ENCODE results near the gene TNFRSF12A.
"Not testable (repeated sequence)": the region's sequence is repeated elsewhere in the genome, so short reads cannot be mapped to it uniquely, and the experiment has no call there.

Gene TNFRSF12A

GRCh38 chr16:3047387-3047720 is 27.2 kb downstream of the TNFRSF12A start:
- no peak for DNase-seq (ENCODE audit: low read depth)
- no peak overlapping the region for H3K4me3 ChIP-seq (ENCODE audit: low read length)

GRCh38 chr16:3049921-3050481 is 29.8 kb downstream of the TNFRSF12A start:
- no peak overlapping the region for H3K4me3 ChIP-seq (ENCODE audit: low read length)
- H3K27me3 ChIP-seq (replicated peaks; ENCODE audit: control insufficient read depth, insufficient read depth, low read length) = peaks cover 51% of the 10 kb centered on the region
- H3K4me1 ChIP-seq (ENCODE audit: control insufficient read depth, insufficient read depth, low read length) = peaks cover 2% of the 10 kb centered on the region
- H3K36me3 ChIP-seq (ENCODE audit: control insufficient read depth, insufficient read depth, low read length, severe bottlenecking) = no peaks in the 10 kb centered on the region
- no peaks in the 10 kb centered on the region for H3K9me3 ChIP-seq (ENCODE audit: control insufficient read depth, low read length)
- no peak for DNase-seq (ENCODE audit: low read depth)
- no peak overlapping the region for H3K9ac ChIP-seq (ENCODE audit: low read length)

More at GRCh38 chr16:3047387-3047720, 27.2 kb downstream of the TNFRSF12A start:
- H3K4me1 ChIP-seq (ENCODE audit: control insufficient read depth, insufficient read depth, low read length) = peaks cover 2% of the 10 kb centered on the region
- H3K36me3 ChIP-seq (ENCODE audit: control insufficient read depth, insufficient read depth, low read length, severe bottlenecking) = no peaks in the 10 kb centered on the region
- H3K9ac ChIP-seq (ENCODE audit: low read length) = no peak overlapping the region
- peaks cover 63% of the 10 kb centered on the region for H3K27me3 ChIP-seq (replicated peaks; ENCODE audit: control insufficient read depth, insufficient read depth, low read length)
- no peaks in the 10 kb centered on the region for H3K9me3 ChIP-seq (ENCODE audit: control insufficient read depth, low read length)

- DNase-seq (ENCODE audit: low read depth) = no peak
- Histone ChIP-seq H3K9ac (ENCODE audit: low read length) (no peak overlapping the region), H3K4me1 (ENCODE audit: control insufficient read depth, insufficient read depth, low read length) (peaks cover 2% of the 10 kb centered on the region), H3K27me3 (replicated peaks; ENCODE audit: control insufficient read depth, insufficient read depth, low read length) (peaks cover 51% of the 10 kb centered on the region), H3K9me3 (ENCODE audit: control insufficient read depth, low read length) (no peaks in the 10 kb centered on the region), H3K36me3 (ENCODE audit: control insufficient read depth, insufficient read depth, low read length, severe bottlenecking) (no peaks in the 10 kb centered on the region), H3K4me3 (ENCODE audit: low read length) (no peak overlapping the region)
These were observed 30.3 kb downstream of the TNFRSF12A start for GRCh38 chr16:3050487-3050886.

GRCh38 chr16:3051009-3051408 is 30.8 kb downstream of the TNFRSF12A start:
- Histone ChIP-seq H3K36me3 (ENCODE audit: control insufficient read depth, insufficient read depth, low read length, severe bottlenecking) (no peaks in the 10 kb centered on the region), H3K9me3 (ENCODE audit: control insufficient read depth, low read length) (no peaks in the 10 kb centered on the region), H3K9ac (ENCODE audit: low read length) (no peak overlapping the region), H3K27me3 (replicated peaks; ENCODE audit: control insufficient read depth, insufficient read depth, low read length) (peaks cover 51% of the 10 kb centered on the region), H3K4me3 (ENCODE audit: low read length) (no peak overlapping the region), H3K4me1 (ENCODE audit: control insufficient read depth, insufficient read depth, low read length) (no peaks in the 10 kb centered on the region)
- DNase-seq (ENCODE audit: low read depth) = no peak

GRCh38 chr16:3051494-3051893 is 31.3 kb downstream of the TNFRSF12A start:
- Histone ChIP-seq H3K4me1 (ENCODE audit: control insufficient read depth, insufficient read depth, low read length) (no peaks in the 10 kb centered on the region), H3K4me3 (ENCODE audit: low read length) (no peak overlapping the region), H3K36me3 (ENCODE audit: control insufficient read depth, insufficient read depth, low read length, severe bottlenecking) (no peaks in the 10 kb centered on the region), H3K9ac (ENCODE audit: low read length) (no peak overlapping the region), H3K9me3 (ENCODE audit: control insufficient read depth, low read length) (no peaks in the 10 kb centered on the region), H3K27me3 (replicated peaks; ENCODE audit: control insufficient read depth, insufficient read depth, low read length) (peaks cover 51% of the 10 kb centered on the region)
- DNase-seq (ENCODE audit: low read depth) = no peak

GRCh38 chr16:3052571-3053329 is 32.6 kb downstream of the TNFRSF12A start:
- not testable (repeated sequence) for H3K4me1 ChIP-seq (ENCODE audit: control insufficient read depth, insufficient read depth, low read length); H3K9ac ChIP-seq (ENCODE audit: low read length); H3K36me3 ChIP-seq (ENCODE audit: control insufficient read depth, insufficient read depth, low read length, severe bottlenecking); H3K9me3 ChIP-seq (ENCODE audit: control insufficient read depth, low read length); H3K4me3 ChIP-seq (ENCODE audit: low read length); DNase-seq (ENCODE audit: low read depth)
- H3K27me3 ChIP-seq (replicated peaks; ENCODE audit: control insufficient read depth, insufficient read depth, low read length) = peaks cover 42% of the 10 kb centered on the region

- not testable (repeated sequence) for DNase-seq (ENCODE audit: low read depth); H3K9me3 ChIP-seq (ENCODE audit: control insufficient read depth, low read length); H3K4me1 ChIP-seq (ENCODE audit: control insufficient read depth, insufficient read depth, low read length); H3K4me3 ChIP-seq (ENCODE audit: low read length); H3K36me3 ChIP-seq (ENCODE audit: control insufficient read depth, insufficient read depth, low read length, severe bottlenecking); H3K9ac ChIP-seq (ENCODE audit: low read length)
- H3K27me3 ChIP-seq (replicated peaks; ENCODE audit: control insufficient read depth, insufficient read depth, low read length) = peaks cover 38% of the 10 kb centered on the region
These were observed 33.2 kb downstream of the TNFRSF12A start for GRCh38 chr16:3053330-3053710.

- Histone ChIP-seq H3K4me1 (ENCODE audit: control insufficient read depth, insufficient read depth, low read length) (peaks cover 8% of the 10 kb centered on the region), H3K9ac (ENCODE audit: low read length) (no peak overlapping the region), H3K27me3 (replicated peaks; ENCODE audit: control insufficient read depth, insufficient read depth, low read length) (peaks cover 20% of the 10 kb centered on the region), H3K4me3 (ENCODE audit: low read length) (no peak overlapping the region), H3K9me3 (ENCODE audit: control insufficient read depth, low read length) (no peaks in the 10 kb centered on the region), H3K36me3 (ENCODE audit: control insufficient read depth, insufficient read depth, low read length, severe bottlenecking) (no peaks in the 10 kb centered on the region)
- DNase-seq (ENCODE audit: low read depth) = no peak
These were observed 35.0 kb downstream of the TNFRSF12A start for GRCh38 chr16:3054965-3055733.

GRCh38 chr16:3055734-3056115 is 35.6 kb downstream of the TNFRSF12A start:
- peaks cover 14% of the 10 kb centered on the region for H3K27me3 ChIP-seq (replicated peaks; ENCODE audit: control insufficient read depth, insufficient read depth, low read length)
- H3K36me3 ChIP-seq (ENCODE audit: control insufficient read depth, insufficient read depth, low read length, severe bottlenecking); H3K9me3 ChIP-seq (ENCODE audit: control insufficient read depth, low read length); H3K4me1 ChIP-seq (ENCODE audit: control insufficient read depth, insufficient read depth, low read length); DNase-seq (ENCODE audit: low read depth); H3K9ac ChIP-seq (ENCODE audit: low read length); H3K4me3 ChIP-seq (ENCODE audit: low read length): not testable (repeated sequence)

- H3K27me3 ChIP-seq (replicated peaks; ENCODE audit: control insufficient read depth, insufficient read depth, low read length) = peaks cover 6% of the 10 kb centered on the region
- no peak for DNase-seq (ENCODE audit: low read depth)
- H3K9me3 ChIP-seq (ENCODE audit: control insufficient read depth, low read length) = no peaks in the 10 kb centered on the region
- no peak overlapping the region for H3K9ac ChIP-seq (ENCODE audit: low read length)
- H3K4me3 ChIP-seq (ENCODE audit: low read length) = no peak overlapping the region
- no peaks in the 10 kb centered on the region for H3K36me3 ChIP-seq (ENCODE audit: control insufficient read depth, insufficient read depth, low read length, severe bottlenecking)
- peaks cover 8% of the 10 kb centered on the region for H3K4me1 ChIP-seq (ENCODE audit: control insufficient read depth, insufficient read depth, low read length)
These were observed 36.4 kb downstream of the TNFRSF12A start for GRCh38 chr16:3056336-3057180.

All from adipocyte (in vitro differentiated cells).